ENCODE data around the gene KAT8. TPM values are rescaled to one million over a fixed set of nuclear protein-coding genes. Genes with fewer than 3 reads are reported as not detected.

The KAT8 gene
- total RNA-seq, 1 experiment from 2014 or later, result 35.1 TPM

- BruUV-seq (replicated peaks), result no TSS peak
- CTCF ChIA-PET, result no interaction called here
- H4K20me1 ChIP-seq (ENCODE audit: low read length), result no peaks in the 10 kb centered on the region
- no peak for DNase-seq
- no peaks in the 10 kb centered on the region for H3K9me2 ChIP-seq (replicated peaks; ENCODE audit: low read length)
- intact Hi-C loops (cut with micrococcal nuclease), result no loop called here
- no peak for ATAC-seq
- H3K4me3 ChIP-seq (ENCODE audit: low read length), result no peak overlapping the region
- H3K27ac ChIP-seq (ENCODE audit: low read length), result no peak overlapping the region
- H3K4me1 ChIP-seq (ENCODE audit: insufficient read depth, low read length), result peaks cover 24% of the 10 kb centered on the region
- no peaks in the 10 kb centered on the region for H3K27me3 ChIP-seq (ENCODE audit: low read length)
- no peak overlapping the region for H3K9ac ChIP-seq (ENCODE audit: low read length)
- no peaks in the 10 kb centered on the region for H3K79me2 ChIP-seq (ENCODE audit: low read length)
- H3K9me3 ChIP-seq (ENCODE audit: low read length), result no peaks in the 10 kb centered on the region
- H3K4me2 ChIP-seq (ENCODE audit: low read length), result no peak overlapping the region
- H3K36me3 ChIP-seq (ENCODE audit: low read depth, low read length), result no peaks in the 10 kb centered on the region; the same call in 1 of the 2 replicates
- no peak overlapping the region for H2AFZ ChIP-seq (ENCODE audit: low read length)
- H3F3A ChIP-seq (ENCODE audit: low read length, unreplicated experiment), result no peaks in the 10 kb centered on the region
- POLR2A ChIA-PET (ENCODE audit: unreplicated experiment), result no interaction called here
- TF ChIP-seq EZH2 (IDR thresholded peaks at IDR 0.05; ENCODE audit: low read length, unreplicated experiment) (no peak), CTCF (conservative IDR thresholded peaks at IDR 0.05; ENCODE audit: low read depth, low read length) (no peak), EZH2phosphoT487 (IDR thresholded peaks at IDR 0.05; ENCODE audit: borderline replicate concordance, low read length) (no peak)
Measured at GRCh38 chr16:31127182-31127581, 9.7 kb downstream of the KAT8 start.

DNA sequence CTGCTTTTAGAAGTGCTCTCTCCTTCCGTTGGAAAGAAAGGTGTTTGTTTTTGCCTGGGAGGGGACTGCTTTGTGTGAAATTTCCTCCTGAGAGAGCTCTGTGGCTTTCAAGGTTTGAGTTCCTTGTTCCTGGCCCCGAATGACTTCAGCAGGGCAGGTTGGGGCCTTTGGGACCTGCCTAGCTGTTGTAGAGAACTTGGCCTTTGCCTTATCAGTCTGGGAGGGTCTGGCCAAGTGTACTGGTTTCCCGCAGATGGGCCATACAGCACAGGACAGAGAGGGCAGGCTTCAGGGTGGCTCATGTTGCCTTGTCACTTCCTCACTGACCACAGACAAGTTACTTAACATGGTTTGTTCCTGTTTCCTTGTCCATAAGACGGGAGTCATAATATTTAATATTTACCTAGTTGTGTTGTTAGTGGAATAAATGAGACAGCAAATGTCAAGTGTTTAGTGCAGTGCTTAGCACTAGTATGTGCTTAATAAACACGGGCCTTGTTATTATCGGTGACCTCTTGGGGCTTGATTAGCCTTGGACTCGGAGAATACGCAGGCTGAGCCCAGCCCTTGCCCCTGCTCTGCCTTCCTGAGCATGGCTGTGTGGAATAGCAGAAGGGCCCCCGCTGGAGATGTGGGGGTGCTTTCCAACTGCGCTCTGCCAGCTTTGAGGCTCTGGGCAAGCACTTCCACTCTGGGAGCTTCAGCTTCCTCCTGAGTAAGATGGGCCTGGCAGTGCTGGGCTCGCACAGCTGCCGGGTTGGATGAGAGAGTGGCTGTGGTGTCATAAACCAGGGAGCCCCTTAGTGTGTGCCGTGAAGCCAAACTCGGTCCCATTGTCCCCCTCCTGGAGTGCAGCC lies 11.5 kb downstream of the KAT8 start:
- H2AFZ ChIP-seq (ENCODE audit: low read length), result no peak overlapping the region
- POLR2A ChIA-PET (ENCODE audit: unreplicated experiment), result interaction anchor here (1.0 kb wide), 1 partner anchor 11 kb away, joined by 3 read pairs; the partner anchor contains the start of gene KAT8
- no peaks in the 10 kb centered on the region for H3F3A ChIP-seq (ENCODE audit: low read length, unreplicated experiment)
- H3K9ac ChIP-seq (ENCODE audit: low read length), result peak overlapping the region; percentile 28; the same call in 1 of the 2 replicates
- no peaks in the 10 kb centered on the region for H3K9me2 ChIP-seq (replicated peaks; ENCODE audit: low read length)
- H3K9me3 ChIP-seq (ENCODE audit: low read length), result no peaks in the 10 kb centered on the region
- DNase-seq (peak; percentile 46), ATAC-seq (peak; percentile 79)
- BruUV-seq (replicated peaks), result no TSS peak
- no peak overlapping the region for H3K4me3 ChIP-seq (ENCODE audit: low read length)
- no peak for TF ChIP-seq CTCF (conservative IDR thresholded peaks at IDR 0.05; ENCODE audit: low read depth, low read length)
- TF ChIP-seq EZH2phosphoT487 (IDR thresholded peaks at IDR 0.05; ENCODE audit: borderline replicate concordance, low read length), result no peak
- no peak for TF ChIP-seq EZH2 (IDR thresholded peaks at IDR 0.05; ENCODE audit: low read length, unreplicated experiment)
- H3K27me3 ChIP-seq (ENCODE audit: low read length), result no peaks in the 10 kb centered on the region
- no peaks in the 10 kb centered on the region for H3K79me2 ChIP-seq (ENCODE audit: low read length)
- CTCF ChIA-PET, result interaction anchor here (0.6 kb wide), 1 partner anchor 36 kb away, joined by 3 read pairs; no protein-coding TSS in a partner anchor
- peaks cover 24% of the 10 kb centered on the region for H3K4me1 ChIP-seq (ENCODE audit: insufficient read depth, low read length)
- no peak overlapping the region for H3K4me2 ChIP-seq (ENCODE audit: low read length)
- H3K36me3 ChIP-seq (ENCODE audit: low read depth, low read length), result no peaks in the 10 kb centered on the region; the same call in 1 of the 2 replicates
- intact Hi-C loops (cut with micrococcal nuclease), result no loop called here
- H3K27ac ChIP-seq (ENCODE audit: low read length), result peak overlapping the region; percentile 72
- H4K20me1 ChIP-seq (ENCODE audit: low read length), result no peaks in the 10 kb centered on the region

Data from PC-3 (cell line).